Left lung (tissue), 10 donors: ENCODE data around the gene AMIGO2. TPM values are rescaled to one million over a fixed set of nuclear protein-coding genes. Genes with fewer than 3 reads are reported as not detected.
"Not testable (repeated sequence)": the region's sequence is repeated elsewhere in the genome, so short reads cannot be mapped to it uniquely, and the experiment has no call there.

ENCODE experiments used
- ATAC-seq: fragments of 200-7000 bp; cut with Tn5 transposase; one replicate; pipeline ENCODE4 v1.9.1; 2020; ENCODE audit warnings: moderate library complexity
- DNase-seq, 4 donors: peaks; one replicate each; pipeline ENCODE4 v3.0.0-alpha.2; 2013 to 2020
- H3K27ac ChIP-seq, 2 donors: fragments of 200-600 bp; sonication (generic) in 1 of 2; one replicate each; pipeline versions ENCODE4 v1.5.0 to v1.8.0; 2020 to 2021
- H3K27me3 ChIP-seq, 2 donors: fragments of 200-600 bp; sonication (generic) in 1 of 2; one replicate each; pipeline versions ENCODE4 v1.5.0 to v1.8.0; 2020 to 2021
- H3K36me3 ChIP-seq, 2 donors: fragments of 200-600 bp; sonication (generic) in 1 of 2; one replicate each; pipeline versions ENCODE4 v1.5.0 to v1.8.0; 2020 to 2021
- H3K4me1 ChIP-seq, 2 donors: fragments of 200-600 bp; one replicate each; pipeline ENCODE4 v1.8.0; 2021
- H3K4me3 ChIP-seq, 2 donors: fragments of 200-600 bp; sonication (generic) in 1 of 2; one replicate each; pipeline versions ENCODE4 v1.5.0 to v1.8.0; 2020 to 2021; ENCODE audit warnings: mild to moderate bottlenecking in 1 of 2
- H3K9me3 ChIP-seq, 2 donors: fragments of 200-600 bp; sonication (generic) in 1 of 2; one replicate each; pipeline versions ENCODE4 v1.5.0 to v1.8.0; 2020 to 2021
- intact Hi-C, 2 donors: fragments of 100-400 bp; cut with DNase I; formaldehyde crosslinking; loops; one replicate each; pipeline versions ENCODE4 v1.11.2 to v1.14.2; 2022
- polyA plus RNA-seq, 6 donors: library from polyadenylated mRNA; unstranded; fragments of 120-200 nt; gene quantifications; one replicate each; pipeline ENCODE4 v1.2.1, GENCODE V29; 2013; ENCODE audit not compliant: insufficient read length in 6 of 6
- total RNA-seq, 2 donors: library from RNA; stranded (reverse); fragmentation: NEBNext Ultra II Directional; extraction: Animal tissue kit (Norgen Biotek cat#: 25700); gene quantifications; one replicate each; pipeline ENCODE4 v1.2.1, GENCODE V29; 2021
- TF ChIP-seq, protein P1 (sequence below), 2 donors: fragments of 200-600 bp; sonication (generic) in 1 of 2; IDR thresholded peaks; one replicate each; pipeline versions ENCODE4 v1.5.0 to v1.8.0; 2021; ENCODE audit warnings: antibody characterized with exemption in 2 of 2
- donor health status: DM: no; HTN: yes; CAD: no.
- donor health status: DM: no; HTN: no; CAD: no.

The AMIGO2 gene
- total and polyA plus RNA-seq, 8 donors = 2.4 to 17.6 (median 3.1) TPM

DNA sequence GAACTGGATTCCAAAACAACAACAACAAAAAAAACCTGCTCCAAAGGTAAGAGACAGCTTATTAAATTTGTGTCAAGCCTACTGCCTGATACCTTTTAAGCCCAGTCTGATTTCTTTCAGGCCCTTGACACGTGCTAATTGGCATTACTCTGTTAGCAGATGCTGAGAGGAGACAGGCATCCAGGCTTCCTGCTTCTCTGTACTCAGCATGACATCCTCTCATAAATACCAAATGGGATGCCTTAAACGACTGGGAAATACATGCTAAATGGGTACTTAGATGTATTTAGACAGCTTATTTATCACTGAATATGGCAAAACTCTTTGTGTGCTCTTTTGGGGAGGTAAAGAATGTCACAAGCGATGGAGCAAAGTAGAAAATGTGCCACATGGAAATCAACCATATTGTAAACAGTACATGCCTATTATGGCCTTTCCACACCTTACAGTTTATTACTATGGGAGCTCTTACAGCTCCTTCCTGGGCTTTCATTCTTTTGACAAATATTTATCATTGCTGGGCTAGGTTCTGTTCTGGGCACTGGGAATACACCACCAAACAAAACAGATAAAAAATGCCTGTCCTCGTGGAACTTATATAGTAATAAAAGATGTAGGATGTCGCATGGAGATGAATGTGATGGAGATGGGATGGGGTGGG lies 11.9 kb downstream of the AMIGO2 start:
- Histone ChIP-seq H3K27me3 (no peaks in the 10 kb centered on the region), H3K27ac (no peak overlapping the region), H3K36me3 (no peaks in the 10 kb centered on the region), H3K4me3 (no peak overlapping the region), H3K9me3 (no peaks in the 10 kb centered on the region), H3K4me1 (no peaks in the 10 kb centered on the region)
- ATAC-seq (no peak), DNase-seq (no peak)
- intact Hi-C loops = no loop called here
- TF ChIP-seq, protein P1, sequence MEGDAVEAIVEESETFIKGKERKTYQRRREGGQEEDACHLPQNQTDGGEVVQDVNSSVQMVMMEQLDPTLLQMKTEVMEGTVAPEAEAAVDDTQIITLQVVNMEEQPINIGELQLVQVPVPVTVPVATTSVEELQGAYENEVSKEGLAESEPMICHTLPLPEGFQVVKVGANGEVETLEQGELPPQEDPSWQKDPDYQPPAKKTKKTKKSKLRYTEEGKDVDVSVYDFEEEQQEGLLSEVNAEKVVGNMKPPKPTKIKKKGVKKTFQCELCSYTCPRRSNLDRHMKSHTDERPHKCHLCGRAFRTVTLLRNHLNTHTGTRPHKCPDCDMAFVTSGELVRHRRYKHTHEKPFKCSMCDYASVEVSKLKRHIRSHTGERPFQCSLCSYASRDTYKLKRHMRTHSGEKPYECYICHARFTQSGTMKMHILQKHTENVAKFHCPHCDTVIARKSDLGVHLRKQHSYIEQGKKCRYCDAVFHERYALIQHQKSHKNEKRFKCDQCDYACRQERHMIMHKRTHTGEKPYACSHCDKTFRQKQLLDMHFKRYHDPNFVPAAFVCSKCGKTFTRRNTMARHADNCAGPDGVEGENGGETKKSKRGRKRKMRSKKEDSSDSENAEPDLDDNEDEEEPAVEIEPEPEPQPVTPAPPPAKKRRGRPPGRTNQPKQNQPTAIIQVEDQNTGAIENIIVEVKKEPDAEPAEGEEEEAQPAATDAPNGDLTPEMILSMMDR (IDR thresholded peaks at IDR 0.05) = no peak

DNA sequence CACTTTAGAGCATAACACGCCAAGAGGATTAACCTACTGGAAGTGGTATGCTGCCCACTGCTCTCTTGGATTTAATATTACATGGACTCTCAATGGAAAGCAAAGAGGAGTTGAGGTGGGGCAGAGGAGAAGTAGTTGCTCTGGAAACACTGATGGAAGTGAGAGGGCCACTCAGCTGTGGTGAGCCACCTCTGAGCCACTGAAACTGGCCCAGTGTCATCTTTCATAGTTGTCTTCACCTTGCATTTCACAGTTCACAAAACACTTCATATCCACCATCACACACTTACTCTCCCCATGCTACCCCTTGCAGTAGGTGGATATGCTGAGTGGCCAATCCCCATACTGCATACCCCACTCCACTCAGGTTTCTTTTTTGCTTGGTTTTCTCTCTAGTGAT lies 12.6 kb downstream of the AMIGO2 start:
- Histone ChIP-seq H3K36me3 (no peaks in the 10 kb centered on the region), H3K27ac (no peak overlapping the region), H3K27me3 (no peaks in the 10 kb centered on the region), H3K4me1 (no peaks in the 10 kb centered on the region), H3K4me3 (no peak overlapping the region), H3K9me3 (no peaks in the 10 kb centered on the region)
- ATAC-seq (no peak), DNase-seq (no peak)
- intact Hi-C loops = no loop called here
- TF ChIP-seq, protein P1 (IDR thresholded peaks at IDR 0.05) = no peak

DNA sequence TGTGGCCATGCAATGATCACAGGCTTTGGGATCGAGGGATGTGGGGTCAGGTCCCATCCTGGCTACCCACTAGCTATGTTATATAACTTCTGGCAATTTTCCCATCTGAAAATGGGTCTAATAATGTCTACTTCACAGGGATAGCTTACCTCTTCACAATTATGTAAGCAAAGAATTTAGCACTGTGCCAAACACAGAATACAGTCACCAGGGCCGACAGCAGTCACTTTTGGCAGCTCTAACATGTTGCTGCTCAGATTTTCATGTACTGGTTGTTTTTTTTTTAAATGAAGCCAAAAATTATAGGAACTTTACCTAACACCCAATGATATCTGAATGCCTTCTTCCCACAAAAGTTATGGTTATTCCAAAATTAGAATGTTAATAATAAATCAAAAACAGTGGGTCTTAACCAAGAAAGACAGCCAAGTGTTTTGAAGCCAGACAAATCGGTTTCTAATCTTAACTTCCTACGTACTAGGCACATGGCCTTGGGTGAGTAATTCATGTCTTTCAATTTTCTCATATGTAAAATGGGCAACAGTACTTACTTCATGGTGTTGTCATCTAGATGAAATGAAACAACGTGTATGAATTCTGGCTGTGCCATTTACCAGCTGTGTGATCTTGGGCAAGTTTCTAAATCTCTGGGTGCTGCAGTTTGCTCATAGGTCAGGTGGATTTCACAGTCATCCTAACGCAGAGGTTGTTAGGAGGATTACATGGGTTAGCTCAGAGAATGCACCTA lies 13.3 kb downstream of the AMIGO2 start:
- H3K36me3 ChIP-seq = no peaks in the 10 kb centered on the region
- no peak overlapping the region for H3K4me3 ChIP-seq
- TF ChIP-seq, protein P1 (IDR thresholded peaks at IDR 0.05) = no peak
- no peaks in the 10 kb centered on the region for H3K9me3 ChIP-seq
- intact Hi-C loops = no loop called here
- H3K27me3 ChIP-seq = no peaks in the 10 kb centered on the region
- no peak for ATAC-seq
- H3K4me1 ChIP-seq = no peaks in the 10 kb centered on the region
- DNase-seq = no peak
- H3K27ac ChIP-seq = no peak overlapping the region

DNA sequence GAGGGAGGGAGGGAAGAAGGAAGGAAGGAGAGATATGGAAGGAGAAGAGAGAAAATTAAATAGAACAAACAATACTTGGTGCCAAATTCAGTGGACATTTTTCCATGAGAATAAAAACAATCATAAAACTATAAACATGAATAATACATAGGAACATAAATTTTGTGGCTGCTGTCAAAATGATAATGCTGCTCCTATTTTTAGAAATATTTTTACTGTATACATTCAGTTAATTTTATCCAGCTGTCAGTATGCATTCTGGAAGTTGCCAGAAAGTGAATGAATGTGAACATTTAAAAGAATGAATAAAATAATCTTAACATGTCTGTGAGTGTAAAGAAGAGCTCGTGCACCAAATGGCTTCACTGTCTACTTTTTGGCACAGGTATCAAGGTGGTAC lies 14.2 kb downstream of the AMIGO2 start:
- Histone ChIP-seq H3K4me1 (no peaks in the 10 kb centered on the region), H3K9me3 (no peaks in the 10 kb centered on the region), H3K4me3 (no peak overlapping the region), H3K27ac (no peak overlapping the region), H3K27me3 (no peaks in the 10 kb centered on the region), H3K36me3 (no peaks in the 10 kb centered on the region)
- intact Hi-C loops = no loop called here
- ATAC-seq (no peak), DNase-seq (no peak)
- TF ChIP-seq, protein P1 (IDR thresholded peaks at IDR 0.05) = no peak

DNA sequence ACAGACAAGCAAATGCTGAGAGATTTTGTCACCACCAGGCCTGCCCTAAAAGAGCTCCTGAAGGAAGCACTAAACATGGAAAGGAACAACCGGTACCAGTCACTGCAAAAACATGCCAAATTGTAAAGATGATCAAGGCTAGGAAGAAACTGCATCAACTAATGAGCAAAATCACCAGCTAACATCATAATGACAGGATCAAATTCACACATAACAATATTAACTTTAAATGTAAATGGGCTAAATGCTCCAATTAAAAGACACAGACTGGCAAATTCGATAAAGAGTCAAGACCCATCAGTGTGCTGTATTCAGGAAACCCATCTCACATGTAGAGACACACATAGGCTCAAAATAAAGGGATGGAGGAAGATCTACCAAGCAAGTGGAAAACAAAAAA lies 21.1 kb downstream of the AMIGO2 start:
- H3K4me1 ChIP-seq, H3K27me3 ChIP-seq, intact Hi-C loops: not testable (repeated sequence)

DNA sequence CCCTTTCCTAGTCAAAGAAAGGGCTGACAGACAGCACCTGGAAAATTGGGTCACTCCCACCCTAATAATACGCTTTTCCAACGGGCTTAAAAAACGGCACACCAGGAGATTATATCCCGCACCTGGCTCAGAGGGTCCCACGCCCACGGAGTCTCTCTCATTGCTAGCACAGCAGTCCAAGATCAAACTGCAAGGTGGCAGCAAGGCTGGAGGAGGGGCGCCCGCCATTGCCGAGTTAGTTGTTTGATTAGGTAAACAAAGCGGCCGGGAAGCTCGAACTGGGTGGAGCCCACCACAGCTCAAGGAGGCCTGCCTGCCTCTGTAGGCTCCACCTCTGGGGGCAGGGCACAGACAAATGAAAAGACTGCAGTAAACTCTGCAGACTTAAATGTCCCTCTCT lies 22.8 kb downstream of the AMIGO2 start:
- H3K27ac ChIP-seq, H3K4me1 ChIP-seq, H3K27me3 ChIP-seq, ATAC-seq, H3K4me3 ChIP-seq, H3K36me3 ChIP-seq, H3K9me3 ChIP-seq, intact Hi-C loops: not testable (repeated sequence)
- DNase-seq = peak in 1 of 4 donors; percentile 61

More for the DNA sequence above, 21.1 kb downstream of the AMIGO2 start:
- not testable (repeated sequence) for H3K4me3 ChIP-seq, H3K36me3 ChIP-seq, H3K9me3 ChIP-seq, ATAC-seq, H3K27ac ChIP-seq, DNase-seq

DNA sequence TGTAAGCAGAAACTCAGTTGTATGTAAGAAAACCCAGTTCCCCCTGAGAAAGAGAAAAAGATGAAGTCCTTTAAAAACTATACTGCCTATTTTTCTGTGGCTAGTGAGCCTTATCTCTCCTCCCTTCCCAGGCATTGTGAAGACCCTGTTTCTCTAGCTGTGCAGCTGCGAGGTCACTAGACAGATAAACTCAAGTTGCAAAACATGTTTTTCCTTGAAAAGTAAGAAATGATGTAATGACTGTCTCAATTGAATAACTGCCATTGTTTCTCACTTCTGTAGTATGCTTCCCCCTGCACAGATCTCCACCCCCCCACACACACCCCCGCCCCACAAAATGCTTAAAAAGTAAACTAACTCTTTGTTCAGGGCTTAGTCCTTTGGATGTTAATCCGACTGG lies 23.9 kb downstream of the AMIGO2 start:
- ATAC-seq, H3K27ac ChIP-seq: not testable (repeated sequence)

More for the DNA sequence above, 23.9 kb downstream of the AMIGO2 start:
- H3K27me3 ChIP-seq, H3K36me3 ChIP-seq, intact Hi-C loops, H3K4me3 ChIP-seq, DNase-seq, H3K4me1 ChIP-seq: not testable (repeated sequence)
- peaks cover 0 to 10% of the 10 kb centered on the region in 2 donors for H3K9me3 ChIP-seq
